HG03060 (cell line): ENCODE measurements around the gene RBM5.

ENCODE experiments used
- ATAC-seq: cut with Tn5 transposase; IDR thresholded peaks from one replicate; pipeline ENCODE4 v1.9.1; 2021; ENCODE audit warnings: low read depth, moderate number of reproducible peaks; ENCODE audit not compliant: unreplicated experiment

RBM5 gene

GRCh38 chr3:50138266-50139200 is 49.8 kb downstream of the RBM5 start:
- ATAC-seq, result no peak

- ATAC-seq, result no peak
Measured at GRCh38 chr3:50139308-50139707, 50.6 kb downstream of the RBM5 start.

- no peak for ATAC-seq
Measured at GRCh38 chr3:50139718-50140423, 51.2 kb downstream of the RBM5 start.

GRCh38 chr3:50140990-50141389 is 52.3 kb downstream of the RBM5 start:
- ATAC-seq, result no peak

GRCh38 chr3:50146316-50146901 is 57.7 kb downstream of the RBM5 start:
- no peak for ATAC-seq

GRCh38 chr3:50147016-50147415 is 58.3 kb downstream of the RBM5 start:
- no peak for ATAC-seq

- ATAC-seq, result no peak
Measured at GRCh38 chr3:50147447-50147846, 58.7 kb downstream of the RBM5 start.

- no peak for ATAC-seq
Measured at GRCh38 chr3:50147861-50148260, 59.1 kb downstream of the RBM5 start.

GRCh38 chr3:50150404-50150750 is 61.7 kb downstream of the RBM5 start:
- ATAC-seq, result no peak

GRCh38 chr3:50150863-50151686 is 62.4 kb downstream of the RBM5 start:
- no peak for ATAC-seq

GRCh38 chr3:50151728-50152127 is 63.0 kb downstream of the RBM5 start:
- no peak for ATAC-seq

- no peak for ATAC-seq
Measured at GRCh38 chr3:50153782-50154475, 65.2 kb downstream of the RBM5 start.

- no peak for ATAC-seq
Measured at GRCh38 chr3:50154476-50154839, 65.7 kb downstream of the RBM5 start.

- ATAC-seq, result no peak
Measured at GRCh38 chr3:50154840-50155490, 66.2 kb downstream of the RBM5 start, which contains the start of gene SEMA3F. Gene SEMA3F, plus strand, starts transcription at chr3:50155324. Its CDS starts 4,299 bp downstream, at chr3:50159623.

- ATAC-seq, result no peak
Measured at GRCh38 chr3:50155491-50155878, 66.8 kb downstream of the RBM5 start.

- ATAC-seq, result no peak
Measured at GRCh38 chr3:50155891-50156290, 67.2 kb downstream of the RBM5 start.

GRCh38 chr3:50156549-50157493 is 68.1 kb downstream of the RBM5 start:
- no peak for ATAC-seq

GRCh38 chr3:50157827-50158529 is 69.3 kb downstream of the RBM5 start:
- no peak for ATAC-seq
